GM18511 (cell line): ENCODE results near the gene SARS2.

Source experiments
- ATAC-seq: cut with Tn5 transposase; IDR thresholded peaks from one replicate; pipeline ENCODE4 v1.9.1; 2021; ENCODE audit warnings: mild to moderate bottlenecking, moderate library complexity; ENCODE audit not compliant: unreplicated experiment

Gene SARS2

GRCh38 chr19:38919837-38920601, 10.5 kb downstream of the SARS2 start:
- ATAC-seq: no peak

GRCh38 chr19:38918526-38918925, 12.0 kb downstream of the SARS2 start:
- ATAC-seq: no peak

- no peak for ATAC-seq
These were observed 12.6 kb downstream of the SARS2 start for GRCh38 chr19:38917921-38918491.

- ATAC-seq: no peak
These were observed 13.0 kb downstream of the SARS2 start for GRCh38 chr19:38917516-38917915.

GRCh38 chr19:38915329-38916321, 14.9 kb downstream of the SARS2 start:
- no peak for ATAC-seq

- no peak for ATAC-seq
These were observed 16.6 kb downstream of the SARS2 start for GRCh38 chr19:38913958-38914357.

GRCh38 chr19:38912600-38913514, 17.7 kb downstream of the SARS2 start:
- no peak for ATAC-seq

GRCh38 chr19:38911388-38912001, 19.1 kb downstream of the SARS2 start:
- ATAC-seq: no peak

GRCh38 chr19:38910488-38910887, 20.1 kb downstream of the SARS2 start:
- ATAC-seq: no peak

GRCh38 chr19:38908911-38909310, 21.7 kb downstream of the SARS2 start:
- ATAC-seq: no peak

- ATAC-seq: no peak
These were observed 22.9 kb downstream of the SARS2 start for GRCh38 chr19:38907670-38908069.

GRCh38 chr19:38907227-38907626, 23.3 kb downstream of the SARS2 start:
- ATAC-seq: no peak

- no peak for ATAC-seq
These were observed 24.9 kb downstream of the SARS2 start for GRCh38 chr19:38905620-38906019.

GRCh38 chr19:38904581-38905539, 25.7 kb downstream of the SARS2 start:
- no peak for ATAC-seq

- ATAC-seq: no peak
These were observed 28.9 kb downstream of the SARS2 start for GRCh38 chr19:38901683-38902082.

- no peak for ATAC-seq
These were observed 29.8 kb downstream of the SARS2 start for GRCh38 chr19:38900743-38901190.

GRCh38 chr19:38900202-38900629, 30.3 kb downstream of the SARS2 start:
- no peak for ATAC-seq

GRCh38 chr19:38899447-38900201, 30.9 kb downstream of the SARS2 start, which contains the start of the genes NFKBIB and SIRT2:
TSS of gene NFKBIB (plus strand) at chr19:38899969. CDS start at chr19:38900033, 64 bp downstream.
TSS of gene SIRT2 (minus strand) at chr19:38899618. CDS start at chr19:38899521, 97 bp downstream.
- peak; percentile 93 for ATAC-seq
